ENCODE results near the gene AHNAK.

GRCh38 chr11:62413060-62413696, 133.4 kb downstream of the AHNAK start:
- TF ChIP-seq CTCF (IDR thresholded peaks at IDR 0.05) (no peak), POLR2A (IDR thresholded peaks at IDR 0.05) (no peak)
